Medulla oblongata (tissue), 1 donor: Measurements from ENCODE around the gene DDO.

ENCODE experiments used
- DNase-seq: peaks from one replicate; pipeline ENCODE4 v3.0.0-alpha.2; 2015; ENCODE audit errors: extremely low spot score

Gene DDO

GRCh38 chr6:110415086-110415916, at the start of gene DDO:
DDO (minus strand) TSS chr6:110415575; CDS start chr6:110413462, 2,113 bp downstream.
- DNase-seq: peak; percentile 97

- no peak for DNase-seq
These were observed 47.6 kb upstream of the DDO start for GRCh38 chr6:110462884-110463481.

GRCh38 chr6:110461376-110461775, 46.0 kb upstream of the DDO start:
- DNase-seq: no peak

GRCh38 chr6:110459137-110459536, 43.8 kb upstream of the DDO start:
- no peak for DNase-seq

- no peak for DNase-seq
These were observed 43.1 kb upstream of the DDO start for GRCh38 chr6:110458476-110458875.

- DNase-seq: peak; percentile 53
These were observed 42.3 kb upstream of the DDO start for GRCh38 chr6:110457567-110458175.

- no peak for DNase-seq
These were observed 41.3 kb upstream of the DDO start for GRCh38 chr6:110456694-110457093.

GRCh38 chr6:110449541-110449895, 34.1 kb upstream of the DDO start:
- no peak for DNase-seq

GRCh38 chr6:110448846-110449540, 33.6 kb upstream of the DDO start:
- no peak for DNase-seq

GRCh38 chr6:110447761-110448160, 32.4 kb upstream of the DDO start:
- no peak for DNase-seq

GRCh38 chr6:110446405-110446804, 31.0 kb upstream of the DDO start:
- DNase-seq: no peak

GRCh38 chr6:110440026-110440425, 24.7 kb upstream of the DDO start:
- no peak for DNase-seq

- DNase-seq: no peak
These were observed 24.0 kb upstream of the DDO start for GRCh38 chr6:110439356-110439755.

- DNase-seq: no peak
These were observed 19.7 kb upstream of the DDO start for GRCh38 chr6:110434961-110435602.

GRCh38 chr6:110432285-110432900, 17.0 kb upstream of the DDO start:
- DNase-seq: no peak

- no peak for DNase-seq
These were observed 15.4 kb upstream of the DDO start for GRCh38 chr6:110430741-110431140.

- DNase-seq: no peak
These were observed 14.9 kb upstream of the DDO start for GRCh38 chr6:110430236-110430635.

- DNase-seq: no peak
These were observed 12.8 kb upstream of the DDO start for GRCh38 chr6:110428153-110428552.

GRCh38 chr6:110425816-110426215, 10.4 kb upstream of the DDO start:
- no peak for DNase-seq

GRCh38 chr6:110422444-110422822, 7.1 kb upstream of the DDO start:
- DNase-seq: no peak

GRCh38 chr6:110421749-110422443, 6.5 kb upstream of the DDO start:
- peak; percentile 39 for DNase-seq
